ENCODE data around the gene HHLA2.

Gene HHLA2

GRCh38 chr3:108391917-108392593, 95.7 kb downstream of the HHLA2 start:
- DNase-seq (ENCODE audit: low read depth in 2 of 2), result no peak

- no peak for DNase-seq (ENCODE audit: low read depth in 2 of 2)
Measured at GRCh38 chr3:108393128-108393900, 97.0 kb downstream of the HHLA2 start.

- no peak for DNase-seq (ENCODE audit: low read depth in 2 of 2)
Measured at GRCh38 chr3:108394016-108394415, 97.7 kb downstream of the HHLA2 start.

- no peak for DNase-seq (ENCODE audit: low read depth in 2 of 2)
Measured at GRCh38 chr3:108394563-108394962, 98.2 kb downstream of the HHLA2 start.

GRCh38 chr3:108396336-108396735, 100.0 kb downstream of the HHLA2 start:
- DNase-seq (ENCODE audit: low read depth in 2 of 2), result no peak

- no peak for DNase-seq (ENCODE audit: low read depth in 2 of 2)
Measured at GRCh38 chr3:108398510-108398909, 102.2 kb downstream of the HHLA2 start.

- no peak for DNase-seq (ENCODE audit: low read depth in 2 of 2)
Measured at GRCh38 chr3:108401836-108402235, 105.5 kb downstream of the HHLA2 start.

GRCh38 chr3:108403198-108403597, 106.8 kb downstream of the HHLA2 start:
- DNase-seq (ENCODE audit: low read depth in 2 of 2), result no peak

- DNase-seq (ENCODE audit: low read depth in 2 of 2), result no peak
Measured at GRCh38 chr3:108403686-108404345, 107.5 kb downstream of the HHLA2 start.

GRCh38 chr3:108404368-108404767, 108.0 kb downstream of the HHLA2 start:
- no peak for DNase-seq (ENCODE audit: low read depth in 2 of 2)

- no peak for DNase-seq (ENCODE audit: low read depth in 2 of 2)
Measured at GRCh38 chr3:108406063-108406660, 109.8 kb downstream of the HHLA2 start.

GRCh38 chr3:108406661-108407206, 110.4 kb downstream of the HHLA2 start:
- no peak for DNase-seq (ENCODE audit: low read depth in 2 of 2)

GRCh38 chr3:108407886-108408285, 111.5 kb downstream of the HHLA2 start:
- DNase-seq (ENCODE audit: low read depth in 2 of 2), result no peak

- no peak for DNase-seq (ENCODE audit: low read depth in 2 of 2)
Measured at GRCh38 chr3:108408883-108409799, 112.8 kb downstream of the HHLA2 start.

- no peak for DNase-seq (ENCODE audit: low read depth in 2 of 2)
Measured at GRCh38 chr3:108409800-108410178, 113.4 kb downstream of the HHLA2 start.

- DNase-seq (ENCODE audit: low read depth in 2 of 2), result no peak
Measured at GRCh38 chr3:108410531-108410984, 114.2 kb downstream of the HHLA2 start.

- no peak for DNase-seq (ENCODE audit: low read depth in 2 of 2)
Measured at GRCh38 chr3:108412121-108412750, 115.9 kb downstream of the HHLA2 start.

- DNase-seq (ENCODE audit: low read depth in 2 of 2), result no peak
Measured at GRCh38 chr3:108414007-108414406, 117.7 kb downstream of the HHLA2 start.

- no peak for DNase-seq (ENCODE audit: low read depth in 2 of 2)
Measured at GRCh38 chr3:108415661-108416060, 119.3 kb downstream of the HHLA2 start.

GRCh38 chr3:108416111-108416869, 119.9 kb downstream of the HHLA2 start:
- no peak for DNase-seq (ENCODE audit: low read depth in 2 of 2)

Measured in stimulated activated CD8-positive, alpha-beta memory T cell treated with anti-CD3 and anti-CD28 coated beads, Interleukin-15, amount 100 ng/mL, for 4 hours (primary cell).